Fibroblast of peridontal ligament (primary cell): ENCODE results near the gene IGFALS.

Experiments used
- DNase-seq: peaks from one replicate; pipeline ENCODE4 v3.0.0-alpha.2; 2010; ENCODE audit errors: extremely low read depth

IGFALS gene

GRCh38 chr16:1744338-1744840 is 49.1 kb downstream of the IGFALS start:
- DNase-seq = no peak

- DNase-seq = no peak
These were observed 49.8 kb downstream of the IGFALS start for GRCh38 chr16:1743376-1744337.

GRCh38 chr16:1741553-1742165 is 51.8 kb downstream of the IGFALS start:
- DNase-seq = no peak

GRCh38 chr16:1740781-1741490 is 52.6 kb downstream of the IGFALS start:
- no peak for DNase-seq
